Astrocyte of the spinal cord (primary cell): ENCODE results near the gene DIO2.

Experiments used
- DNase-seq: peaks from one replicate; pipeline ENCODE4 v3.0.0; 2011; ENCODE audit warnings: low read depth, low spot score
- H3K4me3 ChIP-seq: 2 replicates; pipeline ENCODE4 v1.5.1; 2011; ENCODE audit warnings: low read depth, mild to moderate bottlenecking, low read length, moderate library complexity
- in situ Hi-C: cut with HindIII; loops from 2 replicates; pipeline ENCODE4 v1.10.0; 2017; ENCODE audit warnings: low sequenced_read_pairs
- TF ChIP-seq, protein P1 (sequence below): IDR thresholded peaks from 2 replicates; pipeline ENCODE4 v1.5.1; 2012; ENCODE audit warnings: low read depth, mild to moderate bottlenecking, low read length, inconsistent platforms

DIO2 gene

DNA sequence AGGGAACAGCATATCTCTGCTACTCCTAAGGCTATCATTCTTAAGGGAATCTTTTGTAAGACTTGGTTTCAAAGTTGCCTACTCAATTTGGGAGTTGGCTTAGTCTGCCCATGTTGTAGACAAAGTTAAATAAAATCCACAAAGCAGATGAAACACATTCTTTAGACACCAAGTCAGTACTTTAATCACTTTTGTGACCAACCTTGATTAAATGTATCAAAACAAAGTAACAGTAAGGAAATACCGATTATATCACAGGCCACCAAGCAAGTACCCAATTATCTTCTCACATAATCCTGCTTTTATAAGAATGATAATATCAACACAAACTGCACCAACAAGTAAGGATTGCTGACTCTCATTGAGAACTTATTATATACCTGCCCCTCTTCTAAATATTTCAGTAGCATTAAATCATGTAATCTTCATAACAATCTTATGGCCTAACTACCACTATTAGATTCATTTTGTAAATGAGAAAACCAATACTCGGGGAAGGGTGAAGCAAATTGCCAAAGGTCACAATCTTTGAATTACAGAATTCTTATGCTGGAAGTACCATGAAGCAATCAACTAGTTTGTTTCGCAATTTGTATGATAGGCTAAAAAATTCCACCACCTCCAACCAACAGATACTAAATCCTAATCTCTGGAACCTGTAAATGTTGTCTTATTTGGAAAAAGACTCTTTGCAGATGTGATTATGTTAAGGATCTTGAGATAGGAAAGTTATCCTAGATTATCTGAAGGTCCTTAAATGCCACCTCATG is 12.6 kb upstream of the DIO2 start:
- TF ChIP-seq, protein P1, sequence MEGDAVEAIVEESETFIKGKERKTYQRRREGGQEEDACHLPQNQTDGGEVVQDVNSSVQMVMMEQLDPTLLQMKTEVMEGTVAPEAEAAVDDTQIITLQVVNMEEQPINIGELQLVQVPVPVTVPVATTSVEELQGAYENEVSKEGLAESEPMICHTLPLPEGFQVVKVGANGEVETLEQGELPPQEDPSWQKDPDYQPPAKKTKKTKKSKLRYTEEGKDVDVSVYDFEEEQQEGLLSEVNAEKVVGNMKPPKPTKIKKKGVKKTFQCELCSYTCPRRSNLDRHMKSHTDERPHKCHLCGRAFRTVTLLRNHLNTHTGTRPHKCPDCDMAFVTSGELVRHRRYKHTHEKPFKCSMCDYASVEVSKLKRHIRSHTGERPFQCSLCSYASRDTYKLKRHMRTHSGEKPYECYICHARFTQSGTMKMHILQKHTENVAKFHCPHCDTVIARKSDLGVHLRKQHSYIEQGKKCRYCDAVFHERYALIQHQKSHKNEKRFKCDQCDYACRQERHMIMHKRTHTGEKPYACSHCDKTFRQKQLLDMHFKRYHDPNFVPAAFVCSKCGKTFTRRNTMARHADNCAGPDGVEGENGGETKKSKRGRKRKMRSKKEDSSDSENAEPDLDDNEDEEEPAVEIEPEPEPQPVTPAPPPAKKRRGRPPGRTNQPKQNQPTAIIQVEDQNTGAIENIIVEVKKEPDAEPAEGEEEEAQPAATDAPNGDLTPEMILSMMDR: no peak
- H3K4me3 ChIP-seq: no peak overlapping the region
- no peak for DNase-seq
- in situ Hi-C loops: no loop called here

DNA sequence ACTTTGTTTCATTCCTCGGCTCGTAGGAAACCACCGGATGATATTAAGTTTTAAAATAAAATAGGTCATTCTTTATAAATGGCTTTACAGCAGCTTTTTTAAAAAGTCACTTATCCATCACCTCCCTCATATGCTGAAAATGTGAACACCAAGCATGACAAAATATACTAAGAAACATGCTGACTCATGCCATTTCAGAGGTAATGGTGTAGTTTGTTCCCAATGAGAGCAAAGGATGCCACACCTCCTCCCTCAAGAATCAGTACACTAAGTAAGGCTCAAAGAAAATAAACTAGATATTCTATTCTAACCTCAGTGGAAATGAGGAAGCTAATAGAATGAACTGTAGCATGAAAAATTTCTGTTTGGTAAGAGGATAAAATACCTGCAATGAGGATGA is 5.5 kb upstream of the DIO2 start:
- TF ChIP-seq, protein P1: no peak
- in situ Hi-C loops: no loop called here
- no peak for DNase-seq

DNA sequence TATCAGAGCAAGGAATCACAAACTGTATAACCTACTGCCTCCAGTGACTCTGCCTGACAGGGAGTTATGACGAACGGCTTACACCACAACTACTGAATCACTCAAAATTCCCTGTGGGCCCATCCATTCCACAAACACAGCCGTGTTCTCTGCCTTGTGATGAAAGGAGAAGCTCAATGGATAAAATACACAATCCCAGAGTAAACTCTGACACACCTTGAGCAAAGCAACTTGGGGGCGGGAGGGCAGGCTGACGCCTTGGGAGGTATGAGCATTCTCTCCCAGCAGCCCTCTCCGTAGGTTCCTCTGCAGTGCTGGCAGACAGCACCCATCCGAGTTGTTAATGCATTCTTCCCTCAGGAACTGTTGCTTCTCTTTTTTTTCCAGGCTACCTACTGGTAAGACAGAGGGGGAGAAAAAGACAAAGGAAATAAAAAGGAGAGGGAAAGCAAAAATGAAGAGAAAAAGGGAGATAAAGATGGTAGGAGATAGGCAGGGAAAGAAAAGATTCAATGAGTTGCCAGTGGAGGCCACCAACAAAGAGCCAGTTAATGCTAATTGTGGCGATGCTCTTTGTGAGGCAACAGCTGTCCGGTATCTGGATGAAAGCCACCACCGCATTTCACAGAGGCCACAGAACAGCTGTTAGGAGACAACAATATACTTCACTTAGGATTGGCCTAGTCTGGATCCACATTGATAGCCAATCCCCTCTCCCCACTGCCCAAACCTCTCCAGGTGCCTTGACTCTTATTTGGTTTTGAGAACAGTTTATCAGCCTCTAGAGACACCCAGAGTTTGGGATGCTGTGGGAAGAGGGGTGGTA is 4.7 kb upstream of the DIO2 start:
- DNase-seq: peak; percentile 21
- in situ Hi-C loops: no loop called here
- TF ChIP-seq, protein P1: no peak
- no peak overlapping the region for H3K4me3 ChIP-seq

More for the DNA sequence above, 5.5 kb upstream of the DIO2 start:
- H3K4me3 ChIP-seq: no peak overlapping the region

DNA sequence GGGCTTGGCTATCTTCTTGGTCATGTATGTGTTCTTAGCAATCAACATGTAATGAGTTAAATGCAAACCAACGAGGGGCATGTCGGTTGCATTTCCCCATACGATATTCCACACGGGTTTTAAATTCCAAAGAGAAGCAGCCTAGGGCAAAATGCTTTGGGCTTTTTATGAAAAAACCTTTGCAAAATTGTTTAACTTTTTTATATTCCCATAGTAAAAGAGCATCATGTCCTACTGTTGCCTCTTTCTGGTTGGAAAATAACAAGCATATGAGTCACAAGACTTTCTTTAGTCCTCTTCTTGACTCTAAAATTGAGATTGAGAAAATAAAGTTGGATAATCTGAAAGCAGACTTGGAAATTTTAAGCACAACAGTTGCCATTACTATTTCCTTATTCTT is 3.8 kb upstream of the DIO2 start:
- in situ Hi-C loops: no loop called here
- DNase-seq: no peak
- no peak overlapping the region for H3K4me3 ChIP-seq
- TF ChIP-seq, protein P1: no peak

DNA sequence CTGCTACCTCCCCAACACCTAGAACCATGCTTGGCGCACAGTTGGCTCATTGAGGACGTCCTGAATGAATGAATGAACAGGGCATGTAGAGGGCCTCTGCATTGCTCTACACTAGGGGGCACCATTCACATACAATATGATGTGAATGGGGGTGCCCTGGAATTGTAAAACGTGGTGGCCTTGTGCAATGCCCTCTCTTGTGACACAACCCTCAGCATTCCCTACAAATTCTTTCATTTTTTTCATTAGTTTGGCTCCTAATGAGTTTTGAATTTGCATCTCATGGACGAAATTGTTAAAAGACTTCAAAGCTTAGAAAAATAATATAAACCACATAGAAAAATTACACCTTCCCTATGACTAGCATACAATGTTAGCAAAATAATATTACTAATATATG is 2.3 kb upstream of the DIO2 start:
- peak; percentile 27 for DNase-seq
- in situ Hi-C loops: no loop called here
- no peak overlapping the region for H3K4me3 ChIP-seq
- TF ChIP-seq, protein P1: peak; percentile 60

DNA sequence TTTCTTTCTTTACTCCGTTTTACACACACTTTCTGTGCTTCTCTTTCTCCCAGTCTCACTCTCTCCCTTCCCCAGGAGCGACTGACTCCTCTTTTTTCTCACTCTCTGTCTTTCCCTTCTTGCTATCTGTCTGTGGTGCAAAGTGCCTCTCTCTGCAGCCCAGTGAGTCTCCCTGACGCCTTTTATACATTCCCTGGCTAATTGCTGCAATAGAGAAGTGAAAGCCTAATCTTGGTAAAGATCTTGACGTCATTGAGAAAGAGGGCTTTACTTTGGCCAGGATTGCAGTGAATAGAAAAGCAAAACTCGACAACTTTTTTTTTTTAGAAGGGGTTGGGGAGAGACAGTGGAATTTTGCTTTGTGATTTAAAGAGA is 706 bp upstream of the DIO2 start:
- in situ Hi-C loops: no loop called here
- peak overlapping the region; percentile 31 for H3K4me3 ChIP-seq
- DNase-seq: peak; percentile 69
- TF ChIP-seq, protein P1: no peak
